Activated CD4-positive, alpha-beta T cell treated with anti-CD3 and anti-CD28 coated beads, Interleukin-2, amount 10 ng/mL, durations not matched to agents 24 days and 14 days (primary cell): ENCODE data around the gene CELF5. TPM values are rescaled to one million over a fixed set of nuclear protein-coding genes. Genes with fewer than 3 reads are reported as not detected.
"Not testable (repeated sequence)": the region's sequence is repeated elsewhere in the genome, so short reads cannot be mapped to it uniquely, and the experiment has no call there.

Experiments used
- DNase-seq: peaks from one replicate; pipeline ENCODE4 v3.0.0; 2022
- H3K27ac Mint-ChIP-seq: one replicate; pipeline ENCODE4 v1.8.0; 2022; ENCODE audit warnings: mild to moderate bottlenecking, mixed read lengths
- H3K27me3 Mint-ChIP-seq: one replicate; pipeline ENCODE4 v1.8.0; 2022; ENCODE audit warnings: mixed read lengths
- H3K36me3 Mint-ChIP-seq: one replicate; pipeline ENCODE4 v1.8.0; 2022; ENCODE audit warnings: low read depth, mild to moderate bottlenecking, mixed read lengths
- H3K4me1 Mint-ChIP-seq: one replicate; pipeline ENCODE4 v1.8.0; 2021; ENCODE audit warnings: mixed read lengths
- H3K4me3 Mint-ChIP-seq: one replicate; pipeline ENCODE4 v1.8.0; 2022; ENCODE audit warnings: mild to moderate bottlenecking, moderate library complexity, mixed read lengths
- H3K9me3 Mint-ChIP-seq: one replicate; pipeline ENCODE4 v1.8.0; 2021; ENCODE audit warnings: mixed read lengths
- intact Hi-C: fragments of 100-400 bp; cut with micrococcal nuclease; formaldehyde crosslinking; loops from one replicate; pipeline ENCODE4 v1.15.1; 2023
- total RNA-seq: library from RNA; stranded (reverse); gene quantifications from 2 replicates; pipeline ENCODE4 v1.2.3, GENCODE V29; 2022

Gene CELF5
- total RNA-seq, 1 donor from 2014 or later, result 0.19 TPM

GRCh38 chr19:3298853-3299449 lies 74.5 kb downstream of the CELF5 start:
- H3K27ac Mint-ChIP-seq, result no peak overlapping the region
- no peaks in the 10 kb centered on the region for H3K9me3 Mint-ChIP-seq
- H3K27me3 Mint-ChIP-seq, result peaks cover 2% of the 10 kb centered on the region
- no peak for DNase-seq
- intact Hi-C loops, result no loop called here
- no peaks in the 10 kb centered on the region for H3K4me1 Mint-ChIP-seq
- H3K36me3 Mint-ChIP-seq, result no peaks in the 10 kb centered on the region
- H3K4me3 Mint-ChIP-seq, result no peak overlapping the region

GRCh38 chr19:3300566-3300965 lies 76.1 kb downstream of the CELF5 start:
- DNase-seq, H3K4me3 Mint-ChIP-seq, intact Hi-C loops, H3K36me3 Mint-ChIP-seq, H3K4me1 Mint-ChIP-seq, H3K9me3 Mint-ChIP-seq, H3K27ac Mint-ChIP-seq, H3K27me3 Mint-ChIP-seq: not testable (repeated sequence)

GRCh38 chr19:3302755-3303154 lies 78.3 kb downstream of the CELF5 start:
- H3K27me3 Mint-ChIP-seq, result peaks cover 2% of the 10 kb centered on the region
- no peak overlapping the region for H3K4me3 Mint-ChIP-seq
- intact Hi-C loops, result no loop called here
- DNase-seq, result no peak
- H3K27ac Mint-ChIP-seq, result no peak overlapping the region
- H3K36me3 Mint-ChIP-seq, result no peaks in the 10 kb centered on the region
- H3K9me3 Mint-ChIP-seq, result no peaks in the 10 kb centered on the region
- H3K4me1 Mint-ChIP-seq, result no peaks in the 10 kb centered on the region

- no peaks in the 10 kb centered on the region for H3K36me3 Mint-ChIP-seq
- no peaks in the 10 kb centered on the region for H3K9me3 Mint-ChIP-seq
- peak; percentile 92 for DNase-seq
- H3K27ac Mint-ChIP-seq, result no peak overlapping the region
- intact Hi-C loops, result loop anchor here (5.0 kb wide), 1 partner anchor 172 kb away; no protein-coding TSS in a partner anchor
- H3K4me3 Mint-ChIP-seq, result no peak overlapping the region
- peaks cover 2% of the 10 kb centered on the region for H3K27me3 Mint-ChIP-seq
- H3K4me1 Mint-ChIP-seq, result no peaks in the 10 kb centered on the region
These were observed 80.5 kb downstream of the CELF5 start for GRCh38 chr19:3304871-3305423.

GRCh38 chr19:3309724-3310123 lies 85.3 kb downstream of the CELF5 start:
- no peak for DNase-seq
- Mint-ChIP-seq H3K4me3 (no peak overlapping the region), H3K4me1 (no peaks in the 10 kb centered on the region), H3K27ac (no peak overlapping the region), H3K9me3 (no peaks in the 10 kb centered on the region), H3K27me3 (peaks cover 12% of the 10 kb centered on the region), H3K36me3 (peaks cover 1% of the 10 kb centered on the region)
- intact Hi-C loops, result loop anchor here (5.0 kb wide), 1 partner anchor 168 kb away; no protein-coding TSS in a partner anchor

GRCh38 chr19:3310280-3310679 lies 85.8 kb downstream of the CELF5 start:
- Mint-ChIP-seq H3K4me3 (no peak overlapping the region), H3K27ac (no peak overlapping the region), H3K36me3 (peaks cover 1% of the 10 kb centered on the region), H3K9me3 (no peaks in the 10 kb centered on the region), H3K4me1 (no peaks in the 10 kb centered on the region), H3K27me3 (peaks cover 12% of the 10 kb centered on the region)
- DNase-seq, result no peak
- intact Hi-C loops, result no loop called here

GRCh38 chr19:3310711-3311110 lies 86.2 kb downstream of the CELF5 start:
- peaks cover 1% of the 10 kb centered on the region for H3K36me3 Mint-ChIP-seq
- intact Hi-C loops, result no loop called here
- H3K27ac Mint-ChIP-seq, result no peak overlapping the region
- H3K4me1 Mint-ChIP-seq, result no peaks in the 10 kb centered on the region
- DNase-seq, result no peak
- H3K9me3 Mint-ChIP-seq, result no peaks in the 10 kb centered on the region
- H3K27me3 Mint-ChIP-seq, result peaks cover 12% of the 10 kb centered on the region
- no peak overlapping the region for H3K4me3 Mint-ChIP-seq

- no peak overlapping the region for H3K4me3 Mint-ChIP-seq
These were observed 88.7 kb downstream of the CELF5 start for GRCh38 chr19:3313199-3313575.

GRCh38 chr19:3314962-3315675 lies 90.7 kb downstream of the CELF5 start:
- no peak for DNase-seq
- intact Hi-C loops, result no loop called here
- Mint-ChIP-seq H3K36me3 (peaks cover 1% of the 10 kb centered on the region), H3K27me3 (peaks cover 9% of the 10 kb centered on the region), H3K27ac (no peak overlapping the region), H3K4me3 (no peak overlapping the region), H3K4me1 (no peaks in the 10 kb centered on the region), H3K9me3 (no peaks in the 10 kb centered on the region)

More at GRCh38 chr19:3313199-3313575, 88.7 kb downstream of the CELF5 start:
- Mint-ChIP-seq H3K4me1 (no peaks in the 10 kb centered on the region), H3K27ac (no peak overlapping the region), H3K9me3 (no peaks in the 10 kb centered on the region), H3K27me3 (peaks cover 12% of the 10 kb centered on the region), H3K36me3 (peaks cover 1% of the 10 kb centered on the region)
- DNase-seq, result no peak
- intact Hi-C loops, result no loop called here

GRCh38 chr19:3315676-3315973 lies 91.2 kb downstream of the CELF5 start:
- Mint-ChIP-seq H3K36me3 (no peaks in the 10 kb centered on the region), H3K4me3 (no peak overlapping the region), H3K4me1 (no peaks in the 10 kb centered on the region), H3K27me3 (peaks cover 6% of the 10 kb centered on the region), H3K27ac (no peak overlapping the region), H3K9me3 (no peaks in the 10 kb centered on the region)
- intact Hi-C loops, result no loop called here
- DNase-seq, result no peak

GRCh38 chr19:3316132-3316648 lies 91.7 kb downstream of the CELF5 start:
- intact Hi-C loops, result no loop called here
- H3K4me3 Mint-ChIP-seq, result no peak overlapping the region
- H3K9me3 Mint-ChIP-seq, result no peaks in the 10 kb centered on the region
- H3K36me3 Mint-ChIP-seq, result no peaks in the 10 kb centered on the region
- H3K27ac Mint-ChIP-seq, result no peak overlapping the region
- DNase-seq, result no peak
- H3K4me1 Mint-ChIP-seq, result no peaks in the 10 kb centered on the region
- peaks cover 4% of the 10 kb centered on the region for H3K27me3 Mint-ChIP-seq

GRCh38 chr19:3316659-3317207 lies 92.3 kb downstream of the CELF5 start:
- Mint-ChIP-seq H3K9me3 (no peaks in the 10 kb centered on the region), H3K27me3 (peaks cover 2% of the 10 kb centered on the region), H3K36me3 (no peaks in the 10 kb centered on the region), H3K27ac (no peak overlapping the region), H3K4me3 (no peak overlapping the region), H3K4me1 (no peaks in the 10 kb centered on the region)
- intact Hi-C loops, result no loop called here
- no peak for DNase-seq

- no peak overlapping the region for H3K27ac Mint-ChIP-seq
- H3K36me3 Mint-ChIP-seq, result no peaks in the 10 kb centered on the region
- H3K4me1 Mint-ChIP-seq, result no peaks in the 10 kb centered on the region
- no peaks in the 10 kb centered on the region for H3K9me3 Mint-ChIP-seq
- H3K27me3 Mint-ChIP-seq, result no peaks in the 10 kb centered on the region
- H3K4me3 Mint-ChIP-seq, result no peak overlapping the region
- intact Hi-C loops, result no loop called here
- no peak for DNase-seq
These were observed 95.3 kb downstream of the CELF5 start for GRCh38 chr19:3319643-3320353.

GRCh38 chr19:3320354-3320670 lies 95.9 kb downstream of the CELF5 start:
- no peak overlapping the region for H3K27ac Mint-ChIP-seq
- intact Hi-C loops, result no loop called here
- no peaks in the 10 kb centered on the region for H3K9me3 Mint-ChIP-seq
- H3K36me3 Mint-ChIP-seq, result no peaks in the 10 kb centered on the region
- no peaks in the 10 kb centered on the region for H3K4me1 Mint-ChIP-seq
- no peak for DNase-seq
- H3K27me3 Mint-ChIP-seq, result no peaks in the 10 kb centered on the region
- H3K4me3 Mint-ChIP-seq, result no peak overlapping the region
